ENCODE data around the gene PRKCZ.
A peak's percentile ranks its signal among the peaks of the same experiment; 100 is the strongest.

Gene PRKCZ

DNA sequence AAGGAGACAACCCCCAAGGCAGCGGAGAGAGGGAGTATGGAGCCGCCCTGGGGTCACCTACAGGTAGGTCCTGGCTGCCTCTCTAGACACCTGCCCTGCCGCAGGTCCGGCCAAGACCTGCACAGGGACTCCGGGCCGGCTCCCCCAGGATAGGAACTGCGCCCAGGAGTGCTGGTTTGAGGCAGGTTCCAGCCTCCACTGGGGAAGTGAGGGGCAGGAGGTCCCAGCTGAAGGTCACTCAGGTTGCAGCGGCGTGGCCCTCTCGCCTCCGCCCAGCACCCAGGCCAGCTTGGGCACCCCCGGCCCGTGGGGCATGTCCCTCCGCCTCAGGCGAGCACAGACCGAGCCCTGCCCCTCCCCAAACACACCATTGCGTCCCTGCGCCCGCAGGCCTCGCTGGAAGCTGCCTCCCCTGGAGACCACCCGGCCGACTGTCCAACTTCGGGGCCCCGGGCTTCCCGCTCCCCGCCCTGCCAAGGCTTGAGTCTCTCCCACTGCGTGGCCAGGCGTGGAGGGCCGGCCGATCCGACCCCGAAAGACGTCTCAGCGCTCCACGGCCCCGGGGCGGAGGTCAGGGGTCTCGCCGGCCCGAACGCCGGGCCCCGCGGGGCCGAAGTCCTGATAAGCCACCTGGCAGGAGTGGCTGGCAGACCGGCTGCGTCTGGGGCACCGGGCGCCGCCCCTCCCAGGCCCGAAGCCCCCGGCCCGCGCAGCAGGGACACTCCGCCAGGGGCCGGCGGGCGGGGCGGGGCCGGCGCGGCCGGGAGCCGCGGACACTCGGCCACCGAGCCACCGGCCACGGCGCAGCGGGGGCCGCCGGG lies 176.5 kb downstream of the PRKCZ start:
- FAIRE-seq: no peak
- no peak for DNase-seq (ENCODE audit: low spot score)

DNA sequence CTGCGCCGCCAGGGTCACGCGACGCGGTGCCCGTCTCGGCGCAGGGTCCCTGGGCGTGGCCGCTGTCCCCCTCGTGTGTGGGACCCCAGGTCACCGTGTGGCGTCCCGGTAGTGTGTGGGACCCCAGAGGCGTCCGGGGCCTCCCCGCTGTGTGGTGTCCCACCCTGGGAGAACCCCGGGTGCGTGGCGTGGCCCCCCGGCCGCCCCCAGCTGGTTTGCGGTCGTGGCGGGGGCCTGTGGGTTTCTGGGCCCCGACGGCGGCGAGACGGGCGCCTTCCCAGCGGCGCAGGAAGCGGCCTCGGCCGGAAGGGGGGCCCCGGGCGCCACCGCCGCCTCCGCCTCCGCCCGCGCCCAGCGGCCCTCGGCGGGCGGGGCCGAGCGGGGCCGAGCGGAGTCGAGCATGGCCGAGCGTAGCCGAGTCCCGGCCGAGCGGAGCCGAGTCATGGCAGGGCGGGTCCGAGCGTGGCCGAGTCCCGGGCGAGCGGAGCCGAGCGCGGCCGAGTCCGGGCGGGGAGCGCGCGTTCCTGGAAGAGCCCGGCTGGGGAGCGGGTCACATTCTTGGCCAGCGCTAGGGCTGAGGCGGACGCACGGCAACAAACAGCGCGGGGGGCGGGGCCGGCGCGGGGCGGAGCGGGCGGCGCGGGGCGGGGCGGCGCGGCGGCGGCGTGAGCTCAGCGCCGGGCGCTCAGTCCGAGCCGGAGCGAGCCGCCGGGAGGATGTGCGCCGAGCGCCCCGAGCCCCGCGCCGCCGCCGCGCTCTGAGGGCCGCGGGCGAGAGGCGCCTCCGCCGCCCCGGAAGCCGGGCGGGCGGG lies 177.3 kb downstream of the PRKCZ start:
- FAIRE-seq (no peak), DNase-seq (ENCODE audit: low spot score) (peak; percentile 91)

DNA sequence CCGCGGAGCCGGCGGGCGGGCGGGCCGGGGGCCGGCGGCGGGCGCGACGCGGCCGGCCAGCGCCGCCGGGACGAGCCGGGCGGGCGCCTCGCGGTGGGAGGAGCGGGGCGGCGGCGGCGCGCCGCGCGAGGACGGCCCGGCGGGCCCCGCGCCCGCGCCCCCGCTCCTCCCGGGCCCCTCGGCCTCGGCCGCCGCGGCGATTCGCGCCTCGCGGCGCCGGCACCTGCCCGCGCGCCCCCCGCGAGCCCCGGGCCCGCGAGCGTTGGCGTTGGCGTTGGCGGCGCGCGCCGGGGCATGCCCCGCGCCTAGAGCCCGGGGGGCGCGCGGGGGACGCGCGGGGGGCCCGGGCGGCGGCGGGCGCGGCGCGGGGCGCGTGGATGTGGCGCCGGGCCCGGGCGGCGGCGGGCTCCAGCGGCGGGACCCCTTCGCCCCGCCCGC lies 178.0 kb downstream of the PRKCZ start, which contains the start of gene SKI:
Gene SKI, plus strand, starts transcription at position 163 of the 438 bp plus-strand sequence. CDS start 448 bp downstream, outside the sequence.
- FAIRE-seq (no peak), DNase-seq (ENCODE audit: low spot score) (no peak)

DNA sequence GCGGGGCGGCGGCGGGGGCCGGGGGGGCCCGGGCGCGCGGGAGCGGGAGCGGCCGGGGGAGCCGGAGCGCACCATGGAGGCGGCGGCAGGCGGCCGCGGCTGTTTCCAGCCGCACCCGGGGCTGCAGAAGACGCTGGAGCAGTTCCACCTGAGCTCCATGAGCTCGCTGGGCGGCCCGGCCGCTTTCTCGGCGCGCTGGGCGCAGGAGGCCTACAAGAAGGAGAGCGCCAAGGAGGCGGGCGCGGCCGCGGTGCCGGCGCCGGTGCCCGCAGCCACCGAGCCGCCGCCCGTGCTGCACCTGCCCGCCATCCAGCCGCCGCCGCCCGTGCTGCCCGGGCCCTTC lies 178.5 kb downstream of the PRKCZ start:
- DNase-seq (ENCODE audit: low spot score): no peak
- FAIRE-seq: no peak

DNA sequence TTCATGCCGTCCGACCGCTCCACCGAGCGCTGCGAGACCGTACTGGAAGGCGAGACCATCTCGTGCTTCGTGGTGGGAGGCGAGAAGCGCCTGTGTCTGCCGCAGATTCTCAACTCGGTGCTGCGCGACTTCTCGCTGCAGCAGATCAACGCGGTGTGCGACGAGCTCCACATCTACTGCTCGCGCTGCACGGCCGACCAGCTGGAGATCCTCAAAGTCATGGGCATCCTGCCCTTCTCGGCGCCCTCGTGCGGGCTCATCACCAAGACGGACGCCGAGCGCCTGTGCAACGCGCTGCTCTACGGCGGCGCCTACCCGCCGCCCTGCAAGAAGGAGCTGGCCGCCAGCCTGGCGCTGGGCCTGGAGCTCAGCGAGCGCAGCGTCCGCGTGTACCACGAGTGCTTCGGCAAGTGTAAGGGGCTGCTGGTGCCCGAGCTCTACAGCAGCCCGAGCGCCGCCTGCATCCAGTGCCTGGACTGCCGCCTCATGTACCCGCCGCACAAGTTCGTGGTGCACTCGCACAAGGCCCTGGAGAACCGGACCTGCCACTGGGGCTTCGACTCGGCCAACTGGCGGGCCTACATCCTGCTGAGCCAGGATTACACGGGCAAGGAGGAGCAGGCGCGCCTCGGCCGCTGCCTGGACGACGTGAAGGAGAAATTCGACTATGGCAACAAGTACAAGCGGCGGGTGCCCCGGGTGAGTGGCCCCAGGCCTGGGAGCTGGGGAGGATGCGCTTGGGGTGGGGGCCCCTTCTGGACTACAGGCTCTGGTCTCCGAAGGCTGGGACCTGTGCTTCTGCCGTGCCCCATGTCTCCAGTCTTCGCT lies 179.0 kb downstream of the PRKCZ start:
- no peak for FAIRE-seq

DNA sequence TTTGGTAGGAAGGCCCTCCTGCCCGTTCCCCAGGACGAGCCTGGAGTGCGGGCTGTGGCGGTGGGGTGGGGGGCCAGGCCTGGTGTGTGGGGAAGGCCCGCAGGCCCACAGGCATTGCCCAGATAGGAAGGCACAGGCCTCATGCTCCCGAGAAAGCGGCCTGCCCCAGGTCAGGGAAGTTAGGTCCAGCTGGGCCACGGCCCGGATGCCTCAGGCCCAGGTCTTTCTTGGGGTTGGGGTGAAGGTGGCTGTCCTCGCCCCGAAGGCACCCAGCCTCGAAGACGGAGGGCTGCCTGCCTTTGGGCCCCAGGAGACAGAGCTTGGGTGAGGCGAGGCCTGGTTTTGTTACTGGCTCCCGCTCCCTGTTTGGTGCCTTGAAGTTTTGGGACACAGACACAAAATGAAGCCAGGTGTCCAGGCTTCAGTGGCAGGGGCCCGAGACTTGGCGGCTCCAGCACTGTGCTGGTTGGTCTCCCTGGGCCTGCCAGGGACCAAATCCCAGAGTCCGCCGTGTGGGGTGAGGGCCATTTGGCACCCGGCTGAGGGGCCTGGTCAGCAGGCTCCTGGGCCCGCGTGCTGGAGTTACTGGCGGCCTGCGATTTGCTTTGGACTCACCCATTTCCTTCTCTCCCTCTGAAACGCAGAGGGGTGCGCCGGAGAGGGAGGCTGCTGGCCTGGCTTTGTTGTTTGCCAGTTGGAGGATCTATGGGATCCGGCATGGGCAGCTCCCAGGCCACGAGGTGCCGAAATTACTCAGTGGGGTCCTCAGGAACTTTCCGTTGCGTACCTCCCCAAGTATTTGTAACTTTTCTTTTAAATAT lies 179.9 kb downstream of the PRKCZ start:
- no peak for DNase-seq (ENCODE audit: low spot score)
- FAIRE-seq: no peak

More for the DNA sequence above, 179.0 kb downstream of the PRKCZ start:
- DNase-seq (ENCODE audit: low spot score): peak; percentile 36

DNA sequence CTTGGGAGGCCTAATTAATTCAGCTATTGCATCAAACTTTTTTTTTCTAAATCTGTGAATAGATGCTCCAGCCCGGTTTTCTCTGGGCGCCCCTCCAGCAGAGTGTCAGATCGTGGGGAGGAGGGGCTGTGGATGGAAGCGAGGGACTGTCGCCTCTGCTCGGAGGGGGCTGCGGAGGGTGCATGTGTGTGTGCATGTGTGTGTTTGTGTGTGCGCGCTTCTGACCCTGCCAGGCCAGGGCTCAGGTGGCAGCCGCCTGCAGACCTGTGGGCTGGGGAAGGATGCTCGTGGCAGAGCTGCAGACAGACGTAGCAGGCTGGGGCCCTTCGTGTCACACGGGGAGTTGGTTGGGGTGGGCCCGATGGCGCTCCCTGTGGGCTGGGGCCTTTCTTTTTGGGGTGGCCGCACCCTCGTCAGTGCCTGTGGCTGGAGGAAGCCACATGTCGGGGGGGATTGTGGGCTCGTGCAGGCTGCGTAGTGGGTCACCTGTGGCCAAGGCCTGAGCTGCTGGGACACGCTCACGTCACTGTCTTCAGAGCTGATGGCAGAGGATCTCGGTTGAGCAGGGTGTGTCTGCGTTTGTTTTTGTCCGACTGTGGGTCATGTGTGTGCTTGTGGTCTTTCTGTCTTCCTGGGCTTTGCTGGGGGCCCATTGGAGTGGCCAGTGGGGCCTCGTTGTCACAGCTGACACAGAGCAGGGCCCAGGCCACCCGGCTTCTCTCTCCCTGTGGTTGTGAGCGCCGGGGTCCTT lies 180.7 kb downstream of the PRKCZ start:
- no peak for FAIRE-seq
- no peak for DNase-seq (ENCODE audit: low spot score)

DNA sequence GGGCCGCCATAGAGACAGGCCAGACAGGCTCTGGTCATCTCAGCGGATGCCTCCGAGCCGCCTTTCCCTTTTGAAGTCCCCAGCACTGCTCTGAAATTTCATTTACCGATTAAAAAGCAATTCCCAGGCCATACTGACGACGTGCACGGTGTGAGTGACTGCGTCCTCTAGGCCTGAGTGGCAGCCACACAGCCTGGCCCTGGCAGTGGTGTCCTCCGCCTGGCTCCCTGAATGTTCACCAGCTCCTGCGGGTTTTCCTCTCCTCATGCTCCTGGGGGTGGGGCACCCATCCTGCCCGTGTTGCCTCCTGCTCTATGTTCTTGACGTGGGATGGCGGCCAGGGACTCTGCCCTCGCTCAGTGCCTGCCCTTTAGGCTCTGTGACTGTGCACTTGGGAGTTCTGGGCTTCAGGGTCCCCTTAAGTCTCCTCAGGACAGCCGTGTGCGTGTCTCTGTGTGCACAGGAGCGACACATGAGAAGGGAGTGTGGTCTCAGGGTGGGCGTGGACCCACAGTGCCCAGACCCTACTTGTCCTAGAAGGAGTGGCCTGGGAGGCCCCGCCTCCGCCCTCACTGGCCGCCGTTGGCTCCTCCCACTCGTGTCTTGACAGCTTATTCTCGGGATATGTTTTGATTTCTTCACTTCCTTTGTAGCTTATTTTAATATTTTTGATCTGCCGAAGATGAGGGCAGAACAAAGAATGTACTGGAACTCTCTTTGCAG lies 181.5 kb downstream of the PRKCZ start:
- no peak for FAIRE-seq
- no peak for DNase-seq (ENCODE audit: low spot score)

DNA sequence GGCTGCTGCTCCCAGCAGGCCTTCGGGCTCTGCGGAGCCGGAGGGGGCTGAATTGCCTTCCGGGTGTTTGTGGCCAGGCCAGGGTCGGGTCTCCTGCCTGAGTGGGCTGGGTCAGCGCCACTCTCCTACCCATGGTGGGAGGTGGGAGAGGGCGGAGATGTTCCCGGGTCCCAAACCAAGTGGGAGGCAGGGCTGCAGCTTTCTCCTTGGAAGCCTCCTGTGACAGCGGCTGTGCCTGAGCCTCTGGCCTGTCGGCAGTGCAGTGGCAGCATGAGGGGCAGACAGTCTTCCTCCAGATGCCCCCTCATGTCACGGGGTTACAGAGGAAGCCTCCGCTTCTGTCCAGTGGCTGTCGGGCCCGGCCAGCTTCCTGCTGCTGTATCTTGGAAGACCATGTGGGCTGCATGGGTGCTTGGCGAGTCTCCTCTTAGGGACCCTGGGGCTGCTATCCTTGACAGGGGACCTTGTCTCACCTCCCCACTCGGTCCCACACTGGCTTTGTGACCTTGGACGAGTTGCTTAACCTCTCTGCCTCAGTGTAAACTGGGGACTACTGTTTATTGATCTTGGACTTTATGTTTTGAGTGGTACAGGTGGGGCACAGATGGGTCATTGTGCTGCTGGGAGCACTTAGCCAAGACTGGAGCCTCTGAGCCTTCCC lies 182.2 kb downstream of the PRKCZ start:
- FAIRE-seq: no peak
- no peak for DNase-seq (ENCODE audit: low spot score)

DNA sequence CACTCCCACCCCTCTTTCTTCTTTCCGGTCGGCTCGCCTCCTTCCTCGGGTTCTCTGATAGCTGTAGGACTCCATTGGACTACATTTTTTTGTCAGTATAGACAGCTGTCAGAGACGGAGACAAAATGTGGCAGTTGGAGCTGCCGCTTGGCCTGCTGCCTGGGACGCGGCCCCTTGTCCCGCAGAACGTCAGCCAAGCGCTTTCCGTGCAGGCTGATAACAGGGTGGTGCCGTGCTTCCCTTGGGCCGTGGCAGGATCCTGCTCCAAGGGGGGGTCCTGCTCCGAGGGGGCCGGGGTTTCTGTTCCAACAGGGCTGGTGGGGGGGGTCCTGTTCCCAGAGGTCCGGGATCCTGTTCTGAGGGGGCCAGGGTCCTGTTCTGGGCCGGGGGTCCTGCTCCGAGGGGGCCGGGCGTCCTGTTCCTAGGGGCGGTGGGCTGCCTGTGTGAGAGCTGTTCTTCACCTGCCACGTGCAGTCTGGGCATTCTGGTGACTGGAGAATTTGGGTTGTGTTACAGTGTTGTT lies 182.8 kb downstream of the PRKCZ start:
- FAIRE-seq (no peak), DNase-seq (ENCODE audit: low spot score) (no peak)

DNA sequence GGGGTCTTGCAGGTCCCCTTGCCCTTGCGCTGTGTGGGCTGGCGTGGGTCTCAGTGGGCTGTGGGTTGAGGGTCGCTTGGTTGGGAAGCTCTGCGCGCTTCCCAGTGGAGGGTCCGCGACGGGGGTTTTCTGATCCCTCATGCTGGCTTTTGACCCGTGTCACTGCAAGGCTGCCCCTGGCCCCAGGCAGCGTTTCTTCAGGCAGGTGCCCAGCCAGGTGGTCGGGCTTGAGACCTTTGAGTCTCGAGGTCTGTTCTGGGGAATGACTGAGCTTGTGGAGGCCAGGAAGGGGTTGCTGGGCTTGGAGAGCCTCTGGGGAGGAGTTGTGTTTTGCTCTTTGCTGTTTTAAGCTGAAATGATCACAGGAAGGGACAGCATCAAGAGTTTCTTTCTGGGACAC lies 183.3 kb downstream of the PRKCZ start:
- DNase-seq (ENCODE audit: low spot score) (no peak), FAIRE-seq (no peak)

DNA sequence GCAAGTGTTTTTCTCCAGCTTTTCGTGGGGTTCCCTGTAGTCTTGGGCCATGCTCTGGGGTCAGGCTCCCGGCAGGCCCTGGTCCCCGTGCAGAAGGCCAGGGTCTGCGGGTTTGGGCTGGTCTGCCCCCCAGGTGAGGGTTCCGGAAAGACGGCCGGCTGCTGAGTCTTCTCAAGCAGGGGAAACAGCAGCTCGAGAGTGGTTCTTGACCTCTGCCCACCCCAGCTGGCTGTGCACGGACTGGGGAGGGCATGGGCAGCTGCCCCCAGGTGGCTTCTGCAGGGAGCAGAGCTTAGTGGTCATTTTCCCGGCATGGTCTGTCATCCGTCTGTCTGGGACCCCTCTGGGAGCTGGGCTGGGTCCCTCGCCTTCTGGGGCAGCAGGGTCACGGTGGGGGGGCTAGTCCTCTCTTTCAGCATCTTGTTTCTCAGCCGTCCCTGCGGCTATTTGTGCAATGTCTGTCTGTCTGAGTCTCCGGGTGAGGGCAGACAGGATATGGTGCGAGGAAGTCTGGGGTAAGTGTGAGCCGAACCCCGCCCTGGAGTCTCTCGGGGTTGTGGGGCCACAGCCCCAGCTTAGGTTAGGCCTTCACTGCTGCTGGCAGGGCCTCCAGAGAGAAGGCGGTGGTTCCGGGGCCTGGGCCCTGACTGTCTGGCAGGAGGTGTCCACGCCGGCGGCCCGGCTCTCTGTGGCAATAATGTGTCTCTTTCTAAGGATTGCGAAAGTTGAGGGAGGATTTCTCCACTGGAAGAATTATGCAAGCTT lies 184.0 kb downstream of the PRKCZ start:
- DNase-seq (ENCODE audit: low spot score): no peak
- no peak for FAIRE-seq

DNA sequence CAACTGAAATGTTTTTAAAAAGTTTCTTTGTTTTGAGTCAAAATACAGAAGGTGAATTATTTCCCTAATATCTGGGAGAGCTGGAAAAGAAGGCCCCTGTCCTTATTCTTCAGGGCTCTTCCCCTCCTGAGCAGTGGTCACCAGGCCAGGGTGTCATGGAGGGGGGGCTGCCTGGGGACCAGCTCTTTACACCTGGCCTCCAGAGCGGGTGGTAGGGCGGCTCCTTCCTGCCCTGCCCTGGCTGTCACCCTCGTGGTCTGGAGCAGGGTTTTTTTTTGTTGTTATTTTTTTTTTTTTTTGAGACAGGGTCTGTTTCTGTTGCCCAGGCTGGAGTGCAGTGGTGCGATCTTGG lies 184.5 kb downstream of the PRKCZ start:
- DNase-seq (ENCODE audit: low spot score) (no peak), FAIRE-seq (no peak)
